ENCODE results near the gene GFRAL.
A peak's percentile ranks its signal among the peaks of the same experiment; 100 is the strongest.

The GFRAL gene

GRCh38 chr6:55433446-55434130, 106.3 kb downstream of the GFRAL start:
- DNase-seq: no peak

GRCh38 chr6:55437141-55437540, 109.9 kb downstream of the GFRAL start:
- DNase-seq: no peak

DNA sequence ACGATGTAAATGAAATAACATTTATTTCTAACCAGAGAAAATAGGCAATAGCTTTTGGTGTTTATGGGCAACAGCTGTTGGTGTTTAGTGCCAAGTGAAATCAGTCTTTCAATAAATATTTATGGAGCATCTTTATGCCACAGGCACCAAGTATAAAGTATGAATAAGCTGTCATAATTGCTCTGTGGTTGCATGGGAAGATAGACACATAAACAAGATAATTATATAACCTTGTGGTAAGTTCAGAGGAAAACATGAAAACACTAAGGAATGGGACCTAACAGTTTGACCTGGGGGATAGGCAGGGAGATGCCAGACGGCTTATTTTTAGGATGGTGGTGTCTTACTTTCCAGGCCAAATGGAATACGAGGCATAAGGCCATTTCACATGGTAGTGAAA, 110.9 kb downstream of the GFRAL start:
- DNase-seq: no peak

GRCh38 chr6:55443238-55444134, 116.2 kb downstream of the GFRAL start:
- DNase-seq: no peak

DNA sequence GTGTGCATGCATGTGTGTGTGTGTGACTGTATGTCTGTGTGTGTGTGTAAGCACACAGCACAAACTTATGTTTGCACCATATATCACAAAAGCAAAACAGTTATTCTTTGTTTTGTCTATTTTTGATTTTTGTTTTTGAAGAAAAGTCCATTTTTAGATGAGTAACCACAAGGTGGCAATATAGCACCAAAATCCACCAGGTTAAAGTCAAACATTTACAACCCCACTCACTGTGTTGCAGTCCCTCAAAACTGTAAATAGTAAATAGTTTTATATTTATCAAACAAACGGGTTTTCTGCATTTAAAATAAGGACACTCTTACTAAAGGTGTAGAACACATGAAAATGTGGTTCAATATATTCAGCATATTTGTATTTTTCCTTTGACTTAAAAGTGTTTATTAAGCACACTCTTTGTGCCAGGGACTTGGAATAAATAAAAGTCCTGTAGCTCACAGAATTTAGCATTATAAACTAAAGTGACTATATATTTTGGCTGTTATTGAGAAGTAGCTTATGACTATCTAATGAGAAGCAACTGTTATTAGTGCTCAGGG, 118.5 kb downstream of the GFRAL start:
- DNase-seq: peak; percentile 46

- DNase-seq: no peak
These were observed 120.6 kb downstream of the GFRAL start for GRCh38 chr6:55447891-55448290.

DNA sequence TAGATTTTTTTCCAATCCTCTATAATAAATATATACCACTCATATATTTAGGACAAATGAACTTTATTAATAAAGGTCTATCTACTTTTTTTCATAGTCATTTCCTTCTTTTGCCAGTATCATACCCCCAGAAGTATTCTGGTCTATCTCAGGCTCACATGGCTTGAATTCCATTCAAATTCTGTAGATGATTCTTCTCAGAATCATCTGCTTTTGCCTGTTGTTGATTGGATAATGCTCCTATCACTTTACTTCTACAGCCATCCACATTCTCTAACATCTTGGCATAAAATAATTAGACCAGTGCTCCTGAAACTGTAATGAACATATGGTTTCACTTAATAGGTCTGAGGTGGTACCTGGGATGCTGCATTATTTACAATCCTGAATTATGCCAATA, 121.2 kb downstream of the GFRAL start:
- no peak for DNase-seq

GRCh38 chr6:55449225-55449624, 122.0 kb downstream of the GFRAL start:
- DNase-seq: no peak

DNA sequence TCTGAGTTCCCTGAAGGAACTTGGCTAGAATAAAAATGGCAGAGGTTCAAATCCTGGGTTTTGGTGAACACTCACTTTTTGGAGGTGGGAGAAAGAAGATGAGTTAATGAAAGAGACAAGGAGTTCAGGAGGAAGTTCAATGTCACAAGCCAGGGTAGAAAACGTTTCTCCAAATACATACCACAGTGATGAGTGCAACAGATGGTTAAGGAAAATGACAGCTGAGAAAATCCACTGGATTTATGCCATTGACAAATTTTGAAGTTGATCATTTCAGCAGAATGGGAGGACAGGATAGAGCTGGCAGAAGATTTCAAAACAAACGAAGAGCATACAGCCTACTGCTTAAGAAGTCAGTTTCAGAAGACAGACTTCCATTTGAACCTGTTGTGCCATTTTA, 122.7 kb downstream of the GFRAL start:
- DNase-seq: no peak

Measured in hematopoietic multipotent progenitor cell treated with erythropoietin and hydrocortisone succinate and interleukin-3 and kit ligand, for 6 days (in vitro differentiated cells).